SIG-M5 (cell line): ENCODE data around the gene EMC1.
"Not testable (repeated sequence)": the region's sequence is repeated elsewhere in the genome, so short reads cannot be mapped to it uniquely, and the experiment has no call there.

Experiments
- DNase-seq: peaks from one replicate; lab custom pipeline; 2025; lab: John Stamatoyannopoulos, UW

The EMC1 gene

GRCh38 chr1:19251305-19252196 lies at the start of gene EMC1, which contains the start of gene MRTO4:
TSS of gene EMC1 (minus strand) at chr1:19251524. CDS start at chr1:19251509, 15 bp downstream.
TSS of gene MRTO4 (plus strand) at chr1:19251805. CDS start at chr1:19251836, 31 bp downstream.
- DNase-seq, result no peak

- no peak for DNase-seq
Observed at GRCh38 chr1:19300211-19300610, 48.9 kb upstream of the EMC1 start.

DNA sequence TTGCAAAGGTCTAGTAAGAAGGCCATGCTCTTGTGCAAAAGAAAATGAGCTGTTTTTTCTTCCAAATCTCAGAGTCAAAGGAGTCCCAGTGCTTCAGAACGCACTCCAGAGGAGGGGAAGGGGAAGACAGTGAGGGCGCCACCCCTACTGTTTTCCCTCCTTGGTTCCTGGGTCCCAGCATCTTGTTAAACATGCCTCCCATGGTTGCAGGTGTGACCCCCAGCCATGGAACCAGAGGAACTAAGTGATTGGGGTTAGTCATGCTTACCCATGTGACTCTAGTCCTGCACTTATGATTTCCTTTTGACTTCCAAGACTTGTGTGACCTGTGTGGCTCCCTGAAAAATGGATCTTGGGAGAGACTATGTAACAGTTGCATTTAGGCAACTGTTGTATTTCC lies 43.3 kb upstream of the EMC1 start:
- DNase-seq, result no peak

DNA sequence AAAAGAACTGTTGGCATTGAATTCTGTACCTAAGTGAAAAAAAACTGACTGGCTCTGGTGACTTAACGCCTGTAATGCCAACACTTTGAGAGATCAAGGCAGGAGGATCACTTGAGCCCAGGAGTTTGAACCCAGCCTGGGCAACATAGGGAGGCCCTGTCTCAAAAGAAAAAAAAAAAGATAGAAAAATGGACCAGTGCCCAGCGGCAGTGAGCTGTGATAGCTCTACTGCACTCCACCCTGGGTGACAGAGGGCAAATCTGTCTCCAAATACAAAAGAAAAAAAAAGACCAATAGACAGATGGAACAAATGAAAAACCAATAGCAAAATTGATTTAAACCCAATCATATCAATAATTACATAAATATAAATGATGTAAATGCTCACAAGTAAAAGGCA lies 37.9 kb upstream of the EMC1 start:
- no peak for DNase-seq

- not testable (repeated sequence) for DNase-seq
Observed at GRCh38 chr1:19288324-19289241, 37.3 kb upstream of the EMC1 start, which contains the start of gene AKR7A3. TSS of gene AKR7A3 (minus strand) at chr1:19288770. CDS start at chr1:19288709, 61 bp downstream.

DNA sequence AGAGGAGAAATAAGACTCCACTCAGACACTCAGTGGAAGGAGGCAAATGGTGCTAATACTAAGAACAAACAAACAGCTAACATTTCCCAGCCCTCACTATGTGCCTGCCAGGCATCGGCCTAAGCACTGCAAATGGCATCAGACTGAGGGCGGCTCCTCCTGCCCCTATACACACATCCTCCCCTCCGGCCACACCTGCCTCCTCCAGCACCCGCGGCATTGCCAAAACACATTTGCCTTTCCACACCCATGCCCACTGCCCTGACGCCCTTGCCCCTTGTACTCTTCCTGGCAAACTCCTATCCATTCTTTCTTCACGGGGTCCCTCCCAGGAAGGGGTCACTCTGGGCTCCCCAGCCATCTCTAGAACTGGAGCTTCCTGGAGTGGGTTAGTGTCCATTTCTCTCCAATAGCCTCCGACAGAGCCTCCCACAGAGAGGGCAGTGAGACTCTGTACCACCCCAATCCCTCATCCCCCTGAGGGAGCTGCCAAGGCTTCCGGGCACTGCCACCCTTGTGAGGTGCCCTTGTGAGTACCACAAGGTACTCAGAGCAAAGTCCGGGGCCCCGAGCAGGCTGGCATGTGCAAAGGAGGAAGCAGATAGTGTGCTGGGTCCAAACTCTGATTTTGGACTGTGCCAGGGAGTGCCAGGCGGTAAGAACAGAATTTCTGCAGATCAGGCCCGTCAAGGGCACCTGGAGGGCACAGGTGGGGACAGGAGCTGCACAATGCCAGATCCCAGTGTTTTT lies 36.3 kb upstream of the EMC1 start:
- no peak for DNase-seq

- not testable (repeated sequence) for DNase-seq
Observed at GRCh38 chr1:19285807-19286206, 34.5 kb upstream of the EMC1 start.

- not testable (repeated sequence) for DNase-seq
Observed at GRCh38 chr1:19285366-19285765, 34.0 kb upstream of the EMC1 start.

DNA sequence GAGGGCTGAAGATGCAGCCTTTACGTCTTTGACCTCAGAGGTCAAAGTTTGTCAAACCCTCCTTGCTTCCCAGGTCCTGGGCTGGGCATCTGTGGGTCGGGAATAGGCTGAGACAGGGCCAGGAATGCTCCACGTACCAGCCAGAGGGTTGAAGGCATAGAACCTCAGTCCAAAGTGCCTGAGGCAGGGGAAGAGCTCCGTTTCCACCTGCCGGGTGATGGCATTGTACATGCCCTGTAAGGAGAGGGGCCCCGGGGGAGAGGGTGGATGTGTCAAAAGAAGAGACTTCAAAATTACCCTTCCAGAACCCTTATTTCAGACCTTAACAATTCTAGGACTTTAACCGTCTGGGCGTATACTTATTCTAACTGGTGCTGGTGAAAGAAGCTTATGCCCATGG lies 33.6 kb upstream of the EMC1 start:
- no peak for DNase-seq

- no peak for DNase-seq
Observed at GRCh38 chr1:19283891-19284290, 32.6 kb upstream of the EMC1 start.

DNA sequence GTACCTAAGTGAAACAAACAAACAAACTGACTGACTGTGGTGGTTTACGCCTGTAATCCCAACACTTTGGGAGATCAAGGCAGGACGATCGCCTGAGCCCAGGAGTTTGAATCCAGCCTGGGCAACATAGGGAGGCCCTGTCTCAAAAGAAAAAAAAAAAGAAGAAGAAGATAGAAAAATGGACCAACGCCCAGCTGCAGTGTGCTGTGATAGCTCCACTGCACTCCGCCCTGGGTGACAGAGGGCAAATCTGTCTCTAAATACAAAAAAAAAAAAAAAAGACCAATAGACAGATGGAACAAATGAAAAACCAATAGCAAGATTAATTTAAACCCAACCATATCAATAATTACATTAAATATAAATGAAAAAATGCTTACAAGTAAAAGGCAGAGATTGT lies 23.3 kb upstream of the EMC1 start:
- DNase-seq, result no peak

- not testable (repeated sequence) for DNase-seq
Observed at GRCh38 chr1:19273844-19274531, 22.7 kb upstream of the EMC1 start.

DNA sequence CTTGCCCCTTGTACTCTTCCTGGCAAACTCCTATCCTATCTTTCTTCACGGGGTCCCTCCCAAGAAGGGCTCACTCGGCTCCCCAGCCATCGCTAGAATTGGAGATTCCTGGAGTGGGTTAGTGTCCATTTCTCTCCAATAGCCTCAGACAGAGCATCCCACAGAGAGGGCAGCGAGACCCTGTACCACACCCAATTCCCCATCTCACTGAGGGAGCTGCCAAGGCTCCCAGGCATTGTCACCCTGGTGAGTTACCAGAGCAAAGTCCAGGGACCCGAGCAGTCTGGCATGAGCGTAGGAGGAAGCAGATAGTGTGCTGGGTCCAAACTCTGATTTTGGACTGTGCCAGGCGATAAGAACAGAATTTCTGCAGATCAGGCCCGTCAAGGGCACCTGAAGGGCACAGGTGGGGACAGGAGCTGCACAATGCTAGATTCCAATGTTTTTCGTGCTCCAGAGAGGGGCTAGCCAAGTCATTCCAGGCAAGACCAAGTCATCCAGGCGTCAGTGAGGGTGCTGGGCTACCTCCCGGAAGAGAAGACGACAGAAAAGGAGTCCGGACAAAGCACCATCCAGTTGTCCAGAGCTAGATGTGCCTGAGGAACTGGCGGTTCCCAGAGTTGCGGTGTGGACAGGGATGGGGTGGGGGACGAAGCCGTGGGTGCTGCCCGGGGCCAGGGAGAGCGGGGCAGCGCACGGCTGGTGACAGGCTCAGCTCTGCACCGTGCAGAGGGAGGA lies 22.0 kb upstream of the EMC1 start:
- DNase-seq, result no peak

GRCh38 chr1:19272064-19272463 lies 20.7 kb upstream of the EMC1 start:
- DNase-seq, result no peak

DNA sequence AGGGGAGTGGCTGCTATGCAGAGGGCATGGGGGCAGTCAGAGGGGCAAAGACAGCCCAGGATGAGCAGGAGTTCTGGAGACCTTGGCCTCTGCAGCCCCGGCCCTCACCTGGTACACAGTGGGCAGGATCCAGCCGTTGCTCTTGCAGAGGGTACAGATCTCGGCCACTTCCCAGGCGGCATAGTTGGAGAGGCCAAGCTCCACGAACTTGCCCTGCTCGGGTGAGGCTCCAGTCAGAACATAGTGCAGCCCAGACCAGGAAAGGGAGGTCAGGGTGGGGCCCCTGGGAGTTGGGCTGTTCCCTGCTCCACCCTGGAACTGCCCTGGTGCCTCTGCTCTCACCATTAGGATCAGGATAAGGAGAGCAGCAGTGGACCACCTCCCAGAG lies 19.0 kb upstream of the EMC1 start:
- not testable (repeated sequence) for DNase-seq

DNA sequence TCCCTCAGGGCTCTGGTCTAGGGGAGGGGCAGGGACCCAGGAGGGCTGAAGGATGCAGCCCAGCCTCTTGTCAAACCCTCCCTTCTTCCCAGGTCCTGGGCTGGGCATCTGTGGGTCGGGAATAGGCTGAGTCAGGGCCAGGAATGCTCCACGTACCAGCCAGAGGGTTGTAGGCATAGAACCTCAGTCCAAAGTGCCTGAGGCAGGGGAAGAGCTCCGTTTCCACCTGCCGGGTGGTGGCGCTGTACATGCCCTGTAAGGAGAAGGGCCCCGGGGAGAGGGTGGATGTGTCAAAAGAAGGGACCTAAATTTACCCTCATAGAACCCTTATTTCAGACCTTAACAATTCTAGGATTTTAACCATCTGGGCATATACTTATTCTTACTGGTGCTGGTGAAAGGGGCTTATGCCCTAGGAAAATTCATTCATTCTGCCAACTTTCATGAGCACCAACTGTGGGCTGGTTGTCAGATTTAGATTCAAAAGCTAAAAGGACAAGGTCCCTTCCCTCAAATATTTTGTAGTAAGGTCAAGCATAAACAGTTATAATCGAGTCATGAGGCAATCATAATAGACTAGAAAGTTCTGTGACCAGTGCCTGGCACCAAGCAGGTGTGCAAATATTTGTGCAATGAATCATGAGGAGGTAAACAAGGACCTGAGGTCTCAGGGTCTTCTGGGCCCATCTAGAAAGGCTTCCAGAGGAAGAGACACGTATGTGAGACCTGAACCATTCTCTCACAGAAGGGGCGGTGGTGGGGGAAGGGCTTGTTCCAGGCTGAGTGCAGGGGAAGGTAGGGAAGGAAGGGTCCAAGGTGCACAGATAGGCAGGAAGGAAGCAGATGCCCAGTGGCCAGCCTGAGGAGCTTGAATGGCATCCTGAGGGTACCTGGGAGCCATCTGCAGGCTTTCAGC lies 18.4 kb upstream of the EMC1 start:
- not testable (repeated sequence) for DNase-seq

DNA sequence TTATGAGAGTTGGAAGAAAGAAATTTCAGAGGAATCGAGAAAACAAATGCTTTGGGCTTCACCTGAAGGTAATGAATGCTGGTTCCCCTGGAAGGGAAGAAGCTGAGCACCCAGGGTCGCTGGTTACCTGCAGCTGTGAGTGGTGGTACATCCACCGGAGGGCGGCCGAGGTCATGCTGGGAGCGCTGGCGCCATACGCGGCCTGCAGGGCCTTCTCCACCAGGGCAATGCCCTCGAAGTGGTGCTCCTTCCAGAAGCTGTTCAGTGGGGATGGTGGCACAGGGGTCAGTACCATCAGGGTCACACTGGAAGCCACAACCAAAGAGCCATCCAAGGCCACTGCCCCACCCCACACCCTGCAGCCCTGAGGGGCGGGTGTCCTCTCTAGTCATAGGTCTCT lies 17.1 kb upstream of the EMC1 start:
- no peak for DNase-seq

DNA sequence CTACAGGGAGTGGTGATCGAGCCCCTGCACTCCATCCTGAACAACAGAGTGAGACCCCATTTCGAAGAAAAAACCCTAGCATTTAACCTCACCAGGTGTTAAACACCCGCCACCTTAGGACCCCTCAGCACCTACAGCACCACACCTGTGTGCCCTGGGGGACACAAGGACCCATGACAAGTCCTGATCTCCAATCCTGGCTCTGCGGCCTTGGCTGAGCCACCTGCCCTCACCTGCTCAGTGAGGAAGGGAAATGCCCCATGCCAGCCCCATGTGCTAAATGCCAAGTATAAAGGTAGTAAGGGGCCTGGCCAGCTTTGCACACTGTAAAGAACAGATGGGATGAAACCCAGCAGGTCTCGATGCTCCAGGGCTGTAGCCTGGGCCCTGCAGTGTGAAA lies 11.4 kb upstream of the EMC1 start:
- DNase-seq, result no peak

- no peak for DNase-seq
Observed at GRCh38 chr1:19262047-19262446, 10.7 kb upstream of the EMC1 start.
